ENCODE data around the gene ARL10. TPM values are rescaled to one million over a fixed set of nuclear protein-coding genes. Genes with fewer than 3 reads are reported as not detected.
"Not testable (repeated sequence)": the region's sequence is repeated elsewhere in the genome, so short reads cannot be mapped to it uniquely, and the experiment has no call there.

The ARL10 gene
- total RNA-seq, 3 donors from 2014 or later (not counting 1 experiment from before 2014, with no cell fraction given): 0.75 to 6.8 (median 6.7) TPM

GRCh38 chr5:176406436-176407052 lies 41.3 kb downstream of the ARL10 start:
- Histone ChIP-seq H3K36me3 (ENCODE audit: control insufficient read depth, insufficient read depth, low read length) (peaks cover 15% of the 10 kb centered on the region), H3K4me3 (ENCODE audit: low read length) (no peak overlapping the region), H3K9me3 (ENCODE audit: control insufficient read depth, insufficient read depth, low read length) (no peaks in the 10 kb centered on the region), H3K27me3 (ENCODE audit: control insufficient read depth, insufficient read depth, low read length) (no peaks in the 10 kb centered on the region), H3K27ac (ENCODE audit: low read length) (no peak overlapping the region), H3K4me1 (ENCODE audit: control insufficient read depth, insufficient read depth, low read length) (no peaks in the 10 kb centered on the region)
- WGBS (ENCODE audit: insufficient coverage): 94% methylated on average over 9 of the region's 9 CpGs
- no peak for ATAC-seq
- intact Hi-C loops (cut with micrococcal nuclease): no loop called here
- no peak overlapping the region for H3K27ac Mint-ChIP-seq
- no peaks in the 10 kb centered on the region for H3K36me3 Mint-ChIP-seq
- no peak for TF ChIP-seq CTCF (IDR thresholded peaks at IDR 0.05)
- DNase-seq: no peak
- H3K27me3 Mint-ChIP-seq (ENCODE audit: low read depth in 2 of 2): no peaks in the 10 kb centered on the region
- H3K4me1 Mint-ChIP-seq: peaks cover 14% of the 10 kb centered on the region in 2 donors
- H3K9me3 Mint-ChIP-seq: no peaks in the 10 kb centered on the region
- H3K4me3 Mint-ChIP-seq: no peak overlapping the region

GRCh38 chr5:176407456-176408251 lies 42.4 kb downstream of the ARL10 start:
- no peak overlapping the region for H3K4me3 Mint-ChIP-seq
- no peaks in the 10 kb centered on the region for H3K9me3 Mint-ChIP-seq
- ATAC-seq (no peak), DNase-seq (no peak)
- no peak overlapping the region for H3K27ac Mint-ChIP-seq
- H3K27me3 ChIP-seq (ENCODE audit: control insufficient read depth, insufficient read depth, low read length): no peaks in the 10 kb centered on the region
- WGBS (ENCODE audit: insufficient coverage): 96% methylated on average over 6 of the region's 6 CpGs
- H3K27me3 Mint-ChIP-seq (ENCODE audit: low read depth in 2 of 2): no peaks in the 10 kb centered on the region
- no peaks in the 10 kb centered on the region for H3K9me3 ChIP-seq (ENCODE audit: control insufficient read depth, insufficient read depth, low read length)
- peaks cover 15% of the 10 kb centered on the region for H3K36me3 ChIP-seq (ENCODE audit: control insufficient read depth, insufficient read depth, low read length)
- H3K36me3 Mint-ChIP-seq: no peaks in the 10 kb centered on the region
- no peaks in the 10 kb centered on the region for H3K4me1 ChIP-seq (ENCODE audit: control insufficient read depth, insufficient read depth, low read length)
- no peak overlapping the region for H3K4me3 ChIP-seq (ENCODE audit: low read length)
- H3K4me1 Mint-ChIP-seq: peaks cover 20 to 23% of the 10 kb centered on the region in 2 donors
- intact Hi-C loops (cut with micrococcal nuclease): no loop called here
- H3K27ac ChIP-seq (ENCODE audit: low read length): no peak overlapping the region
- TF ChIP-seq CTCF (IDR thresholded peaks at IDR 0.05): no peak

GRCh38 chr5:176408252-176408573 lies 42.9 kb downstream of the ARL10 start:
- ATAC-seq; DNase-seq; H3K4me3 ChIP-seq (ENCODE audit: low read length); H3K9me3 Mint-ChIP-seq; H3K9me3 ChIP-seq (ENCODE audit: control insufficient read depth, insufficient read depth, low read length); H3K4me3 Mint-ChIP-seq; intact Hi-C loops (cut with micrococcal nuclease); H3K27me3 ChIP-seq (ENCODE audit: control insufficient read depth, insufficient read depth, low read length); H3K4me1 ChIP-seq (ENCODE audit: control insufficient read depth, insufficient read depth, low read length); H3K27ac Mint-ChIP-seq; H3K27me3 Mint-ChIP-seq (ENCODE audit: low read depth in 2 of 2); H3K36me3 Mint-ChIP-seq; H3K27ac ChIP-seq (ENCODE audit: low read length): not testable (repeated sequence)
- 99% methylated on average over 10 of the region's 10 CpGs for WGBS (ENCODE audit: insufficient coverage)
- peaks cover 15% of the 10 kb centered on the region for H3K36me3 ChIP-seq (ENCODE audit: control insufficient read depth, insufficient read depth, low read length)
- H3K4me1 Mint-ChIP-seq: peaks cover 23 to 24% of the 10 kb centered on the region in 2 donors

- Mint-ChIP-seq H3K4me1 (peaks cover 23 to 28% of the 10 kb centered on the region in 2 donors), H3K36me3 (no peaks in the 10 kb centered on the region), H3K4me3 (no peak overlapping the region), H3K27me3 (ENCODE audit: low read depth in 2 of 2) (no peaks in the 10 kb centered on the region), H3K27ac (no peak overlapping the region), H3K9me3 (no peaks in the 10 kb centered on the region)
- peaks cover 15% of the 10 kb centered on the region for H3K36me3 ChIP-seq (ENCODE audit: control insufficient read depth, insufficient read depth, low read length)
- no peak overlapping the region for H3K27ac ChIP-seq (ENCODE audit: low read length)
- H3K9me3 ChIP-seq (ENCODE audit: control insufficient read depth, insufficient read depth, low read length): no peaks in the 10 kb centered on the region
- ATAC-seq (no peak), DNase-seq (no peak)
- intact Hi-C loops (cut with micrococcal nuclease): no loop called here
- H3K4me3 ChIP-seq (ENCODE audit: low read length): no peak overlapping the region
- WGBS (ENCODE audit: insufficient coverage): 96% methylated on average over 5 of the region's 5 CpGs
- H3K27me3 ChIP-seq (ENCODE audit: control insufficient read depth, insufficient read depth, low read length): no peaks in the 10 kb centered on the region
- H3K4me1 ChIP-seq (ENCODE audit: control insufficient read depth, insufficient read depth, low read length): no peaks in the 10 kb centered on the region
- no peak for TF ChIP-seq CTCF (IDR thresholded peaks at IDR 0.05)
Observed at GRCh38 chr5:176408590-176408989, 43.3 kb downstream of the ARL10 start.

All from natural killer cell (primary cell).